ENCODE results near the gene EFCAB5.
"Not testable (repeated sequence)": the region's sequence is repeated elsewhere in the genome, so short reads cannot be mapped to it uniquely, and the experiment has no call there.

The EFCAB5 gene

DNA sequence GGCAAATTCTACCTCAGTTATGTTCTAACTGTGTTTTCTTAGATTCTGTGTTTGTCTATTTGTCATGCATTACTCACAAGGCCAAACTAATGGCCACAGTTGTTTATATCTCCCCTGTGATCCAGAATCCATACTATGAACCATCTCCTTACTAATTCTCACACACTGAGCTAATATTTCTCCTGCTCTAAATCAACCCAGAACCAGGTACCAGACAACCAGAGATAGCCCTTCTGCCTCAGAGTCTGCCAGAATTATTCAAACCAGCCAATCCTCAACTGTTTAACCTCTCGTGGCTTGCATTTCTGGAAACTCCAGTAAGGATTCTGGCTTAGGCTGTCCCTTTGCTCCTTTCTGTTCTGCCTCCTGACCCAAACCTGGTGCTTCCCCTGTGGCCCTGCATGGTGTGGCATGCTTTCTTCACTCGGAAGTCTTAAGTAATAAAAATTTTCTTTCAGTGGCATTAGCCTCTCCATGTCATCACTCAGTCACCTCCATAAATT lies 59.4 kb downstream of the EFCAB5 start:
- no peak for DNase-seq (ENCODE audit: insufficient read length, low spot score)
- FAIRE-seq: peak; percentile 13

DNA sequence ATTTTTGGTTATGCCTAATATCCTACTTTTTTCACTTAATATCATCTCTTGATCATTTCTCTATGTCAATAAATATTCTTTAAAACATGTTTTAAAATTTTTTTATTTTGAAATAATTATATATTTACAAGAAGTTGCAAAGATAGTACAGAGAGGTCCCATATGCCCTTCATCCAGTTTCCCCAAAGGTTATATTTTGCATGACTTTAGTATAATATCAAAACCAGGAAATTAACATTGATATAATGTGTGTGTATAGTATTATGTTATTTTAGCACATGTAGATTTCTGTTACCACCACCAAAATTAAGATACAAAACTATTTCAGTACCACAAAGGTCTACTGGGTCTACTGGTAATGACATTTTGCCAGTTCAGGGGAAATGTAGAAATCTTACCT lies 60.7 kb downstream of the EFCAB5 start:
- DNase-seq (ENCODE audit: insufficient read length, low spot score): no peak
- FAIRE-seq: no peak

DNA sequence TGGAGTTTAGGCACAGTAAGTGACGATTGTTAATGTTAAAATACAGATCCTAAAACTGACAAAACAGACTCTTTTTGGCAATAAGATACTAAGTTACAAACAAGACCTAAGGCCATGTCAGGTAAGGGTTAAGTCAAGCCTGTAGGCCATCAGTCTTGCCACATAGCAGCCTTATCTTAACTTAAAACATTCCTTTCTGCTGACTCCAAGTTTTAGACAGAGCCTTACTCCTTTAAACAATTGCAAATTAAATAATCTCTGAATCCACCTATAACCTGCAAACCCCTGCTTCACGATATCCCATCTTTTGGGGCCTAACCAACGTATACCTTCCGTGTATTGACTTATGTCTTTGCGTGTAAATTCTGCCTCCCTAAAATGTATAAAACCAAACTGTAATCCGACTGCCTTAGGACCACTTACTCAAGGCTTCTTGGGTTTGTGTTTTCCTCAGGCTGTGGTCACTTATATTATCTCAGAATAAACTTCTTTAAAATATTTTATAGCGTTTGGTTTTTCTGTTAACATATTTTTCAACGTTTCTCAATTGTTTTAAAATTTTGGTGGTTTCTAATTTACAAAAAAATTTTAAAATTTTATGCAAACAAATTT lies 64.4 kb downstream of the EFCAB5 start:
- FAIRE-seq: peak; percentile 81
- DNase-seq (ENCODE audit: insufficient read length, low spot score): peak; percentile 13

DNA sequence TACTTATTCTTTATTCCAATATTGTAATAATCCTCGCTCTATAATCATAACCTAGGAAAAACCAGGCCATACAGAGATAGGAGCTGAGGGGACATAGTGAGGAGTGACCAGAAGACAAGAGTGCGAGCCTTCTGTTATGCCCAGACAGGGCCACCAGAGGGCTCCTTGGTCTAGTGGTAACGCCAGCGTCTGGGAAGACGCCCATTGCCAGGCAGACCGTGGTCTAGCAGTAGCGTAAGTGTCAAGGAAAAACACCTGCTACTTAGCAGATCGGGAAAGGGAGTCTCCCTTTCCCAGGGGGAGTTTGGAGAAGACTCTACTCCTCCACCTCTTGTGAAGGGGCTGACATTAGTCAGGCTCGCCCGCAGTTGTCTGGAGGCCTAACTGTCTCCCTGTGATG lies 70.5 kb downstream of the EFCAB5 start:
- FAIRE-seq; DNase-seq (ENCODE audit: insufficient read length, low spot score): not testable (repeated sequence)

DNA sequence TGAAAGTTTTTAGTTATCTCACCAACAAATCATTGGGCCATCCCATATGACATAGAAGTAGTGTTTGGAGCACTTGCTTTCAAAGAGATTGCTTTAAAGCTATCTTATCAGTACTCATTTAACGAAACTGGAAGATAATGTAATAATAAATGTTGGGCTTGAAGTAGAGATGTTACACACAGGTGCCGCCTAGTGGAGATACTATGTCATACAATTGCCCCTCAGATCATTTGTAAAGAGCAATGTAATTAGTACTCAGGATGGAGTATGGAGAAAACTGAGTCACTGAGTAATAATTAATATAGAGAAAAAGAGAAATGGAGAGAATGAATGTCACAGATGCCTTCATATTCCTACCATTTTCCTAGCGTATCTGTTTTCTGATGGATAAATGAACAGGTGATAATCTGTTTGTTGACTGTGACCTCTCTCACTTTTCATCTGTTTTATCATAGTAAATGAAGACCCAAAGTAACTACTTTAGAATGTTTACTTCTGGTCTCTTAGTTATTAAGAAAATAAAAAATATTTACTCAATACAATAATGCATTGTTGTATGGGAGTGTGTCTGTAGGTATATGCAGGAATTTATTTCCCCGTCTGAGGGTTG lies 80.4 kb downstream of the EFCAB5 start:
- DNase-seq (ENCODE audit: insufficient read length, low spot score): peak; percentile 46
- peak; percentile 67 for FAIRE-seq

DNA sequence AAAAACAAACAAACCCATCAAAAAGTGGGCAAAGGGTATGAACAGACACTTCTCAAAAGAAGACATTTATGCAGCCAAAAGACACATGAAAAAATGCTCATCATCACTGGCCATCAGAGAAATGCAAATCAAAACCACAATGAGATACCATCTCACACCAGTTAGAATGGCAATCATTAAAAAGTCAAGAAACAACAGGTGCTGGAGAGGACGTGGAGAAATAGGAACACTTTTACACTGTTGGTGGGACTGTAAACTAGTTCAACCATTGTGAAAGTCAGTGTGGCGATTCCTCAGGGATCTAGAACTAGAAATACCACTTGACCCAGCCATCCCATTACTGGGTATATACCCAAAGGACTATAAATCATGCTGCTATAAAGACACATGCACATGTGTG lies 83.9 kb downstream of the EFCAB5 start:
- FAIRE-seq; DNase-seq (ENCODE audit: insufficient read length, low spot score): not testable (repeated sequence)

DNA sequence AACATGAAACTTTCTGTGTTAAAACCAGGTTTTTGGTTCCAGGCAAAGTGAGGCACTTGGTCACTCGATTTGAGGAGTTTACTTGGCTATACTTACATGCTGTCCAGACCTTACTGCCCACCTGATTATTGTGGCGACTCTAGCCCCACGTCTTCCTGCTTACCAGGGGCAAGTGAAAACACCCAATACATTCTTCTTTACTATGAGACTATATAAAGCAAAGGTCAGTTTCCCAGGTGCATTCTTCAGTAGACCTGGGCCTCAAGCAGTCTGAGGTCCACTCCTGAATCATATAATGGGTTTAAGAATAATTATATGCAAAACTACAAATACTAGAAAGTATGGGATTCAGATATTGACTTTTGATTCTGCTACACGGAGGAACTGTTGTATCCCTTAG lies 86.2 kb downstream of the EFCAB5 start:
- FAIRE-seq: no peak
- no peak for DNase-seq (ENCODE audit: insufficient read length, low spot score)

DNA sequence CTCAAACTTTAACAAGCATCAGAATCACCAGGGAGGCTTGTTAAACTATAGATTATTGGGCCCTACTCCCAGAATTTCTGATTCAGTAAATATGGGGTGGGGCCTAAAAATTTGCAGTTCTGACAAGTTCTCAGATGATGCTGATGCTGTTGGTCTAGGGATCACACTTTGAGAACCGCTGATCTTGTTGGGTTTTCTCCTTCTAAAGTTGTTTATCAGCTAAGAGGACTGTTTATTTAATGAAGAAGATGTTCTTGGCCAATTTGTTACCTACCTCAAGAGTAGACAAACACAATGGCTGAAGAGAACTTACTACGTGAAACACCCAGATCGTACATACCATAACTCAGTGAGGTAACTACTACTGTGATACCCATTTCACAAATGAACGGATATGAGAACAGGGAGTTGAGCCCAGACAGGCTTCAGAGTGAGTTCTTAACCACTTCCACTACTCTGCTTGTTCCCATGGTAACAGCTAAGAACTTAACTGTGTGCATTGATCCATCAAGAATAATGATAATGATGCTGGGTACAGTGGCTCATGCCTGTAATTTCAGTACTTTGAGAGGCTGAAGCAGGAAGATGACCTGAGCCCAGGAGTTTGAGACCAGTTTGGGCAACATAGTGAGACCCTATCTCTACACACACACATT lies 89.9 kb downstream of the EFCAB5 start:
- peak; percentile 66 for FAIRE-seq

DNA sequence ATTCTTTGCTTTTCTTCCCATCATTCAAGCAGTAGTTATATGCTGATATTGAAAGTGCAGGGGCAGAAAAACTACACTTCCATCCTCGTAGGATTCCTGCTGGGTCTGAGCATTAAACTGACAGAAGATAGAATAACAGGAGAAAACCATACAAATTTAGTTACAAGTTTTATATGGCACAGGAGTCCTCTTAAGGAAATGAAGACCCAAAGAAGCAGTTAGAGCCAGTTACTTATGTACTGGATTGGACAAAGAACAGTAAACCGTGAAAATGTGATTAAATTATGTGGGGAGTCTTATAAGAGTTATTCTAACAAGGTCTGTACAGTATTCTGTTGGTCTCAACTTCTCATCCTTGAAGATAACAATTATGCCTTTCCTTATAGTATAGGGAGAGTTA lies 93.9 kb downstream of the EFCAB5 start:
- DNase-seq (ENCODE audit: insufficient read length, low spot score): no peak
- no peak for FAIRE-seq

More for the DNA sequence above, 89.9 kb downstream of the EFCAB5 start:
- no peak for DNase-seq (ENCODE audit: insufficient read length, low spot score)

DNA sequence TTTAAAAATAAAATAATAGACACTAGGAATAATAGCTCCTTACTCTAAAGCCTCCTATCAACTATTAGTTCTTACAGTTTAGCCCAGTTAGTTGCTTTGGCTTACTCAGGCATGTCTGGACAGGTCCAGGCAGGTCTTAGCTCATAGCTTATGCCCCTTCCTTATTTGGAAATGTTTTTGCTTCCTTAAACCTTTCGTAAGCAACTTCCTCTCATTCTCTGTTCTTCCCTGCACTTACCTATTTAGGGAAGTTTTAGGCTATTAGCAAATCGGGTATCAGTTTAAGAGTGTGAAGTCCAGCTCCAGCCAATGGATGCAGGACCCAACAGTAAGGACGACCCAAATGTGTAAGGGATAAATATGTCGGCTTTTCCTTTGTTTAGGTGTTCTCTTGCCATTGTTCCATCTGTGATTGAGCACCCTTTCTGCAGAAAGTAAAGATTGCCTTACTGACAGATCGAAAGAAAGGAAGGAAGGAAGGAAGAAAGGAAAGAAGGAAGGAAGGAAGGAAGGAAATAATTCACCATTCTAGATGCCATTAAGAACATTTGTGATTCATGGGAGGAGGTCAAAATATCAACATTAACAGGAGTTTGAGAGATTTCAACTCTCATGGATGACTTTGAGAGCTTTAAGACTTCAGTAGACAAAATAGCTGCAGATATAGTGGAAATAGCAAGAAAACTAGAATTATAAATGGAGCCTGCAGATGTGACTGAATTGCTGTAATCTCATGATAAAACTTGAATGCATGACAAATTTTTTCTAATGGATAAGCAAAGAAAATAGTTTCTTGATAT lies 99.5 kb downstream of the EFCAB5 start:
- not testable (repeated sequence) for DNase-seq (ENCODE audit: insufficient read length, low spot score)
- peak; percentile 28 for FAIRE-seq

DNA sequence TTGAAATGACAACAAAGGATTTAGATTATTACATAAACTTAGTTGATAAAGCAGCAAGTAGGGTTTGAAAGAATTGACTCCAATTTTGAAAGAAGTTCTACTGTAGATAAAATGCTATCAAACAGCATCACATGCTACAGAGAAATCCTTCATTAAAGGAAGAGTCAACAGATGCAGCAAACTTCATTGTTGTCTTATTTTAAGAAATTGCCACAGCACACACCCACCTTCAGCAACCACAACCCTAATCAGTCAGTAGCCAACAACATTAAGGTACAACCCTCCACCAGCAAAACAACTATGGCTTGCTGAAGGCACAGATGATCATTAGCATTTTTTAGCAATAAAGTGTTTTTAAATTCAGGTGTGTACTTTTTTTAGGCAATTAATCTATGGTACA lies 100.1 kb downstream of the EFCAB5 start:
- DNase-seq (ENCODE audit: insufficient read length, low spot score): no peak
- no peak for FAIRE-seq

DNA sequence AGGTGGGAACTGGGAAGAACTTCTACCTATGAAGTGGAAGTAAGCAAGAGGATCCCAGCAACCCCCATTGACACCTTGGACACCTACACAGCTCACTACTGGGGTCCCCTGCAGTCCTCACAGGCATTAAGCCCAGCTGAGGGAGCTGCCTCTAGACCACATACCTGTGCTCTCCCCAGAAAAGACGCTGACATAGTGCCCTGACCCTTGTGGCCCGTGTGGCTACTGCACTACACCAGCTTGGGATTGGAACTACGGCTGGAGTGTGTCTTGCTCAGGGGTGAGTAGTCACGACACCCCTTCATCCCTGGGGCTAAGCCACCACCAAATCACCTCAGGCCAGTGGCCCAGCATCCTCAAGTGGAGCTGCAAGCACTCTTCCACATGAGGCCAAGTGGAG lies 120.9 kb downstream of the EFCAB5 start:
- no peak for DNase-seq (ENCODE audit: insufficient read length, low spot score)
- FAIRE-seq: no peak

DNA sequence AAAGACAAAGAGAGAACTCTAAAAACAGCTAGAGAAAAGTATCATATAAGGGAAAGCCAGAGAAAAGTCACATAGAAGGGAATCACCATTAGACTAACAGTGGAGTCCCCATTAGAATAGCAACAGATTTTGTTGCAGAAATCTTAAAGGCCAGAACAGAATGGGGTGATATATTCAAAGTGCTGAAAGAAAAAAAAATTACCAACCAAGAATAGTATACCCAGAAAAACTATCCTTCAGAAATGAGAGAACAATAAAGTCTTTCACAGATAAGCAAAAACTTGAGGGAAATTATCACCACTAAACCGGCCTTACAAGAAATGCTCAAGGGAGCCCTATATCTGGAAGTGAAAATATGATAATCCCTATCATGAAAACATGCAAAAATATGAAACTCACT lies 123.3 kb downstream of the EFCAB5 start:
- no peak for DNase-seq (ENCODE audit: insufficient read length, low spot score)
- FAIRE-seq: no peak

DNA sequence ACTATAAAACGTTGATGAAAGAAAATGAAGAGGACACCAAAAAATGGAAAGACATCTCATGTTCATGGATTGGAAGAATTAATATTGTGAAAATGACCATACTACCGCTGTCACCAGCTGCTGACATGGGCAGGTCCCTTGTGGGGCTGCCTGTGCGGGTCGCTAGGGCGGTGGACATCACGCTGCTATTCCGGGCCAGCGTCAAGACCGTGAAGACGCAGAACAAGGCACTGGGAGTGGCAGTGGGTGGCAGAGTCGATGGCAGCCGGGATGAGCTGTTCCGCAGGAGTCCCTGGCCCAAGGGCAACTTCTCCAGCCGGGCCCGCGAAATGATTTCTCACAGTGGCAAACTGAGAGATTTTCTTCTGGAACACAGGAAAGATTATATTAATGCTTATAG lies 127.0 kb downstream of the EFCAB5 start:
- DNase-seq (ENCODE audit: insufficient read length, low spot score): no peak
- FAIRE-seq: no peak

DNA sequence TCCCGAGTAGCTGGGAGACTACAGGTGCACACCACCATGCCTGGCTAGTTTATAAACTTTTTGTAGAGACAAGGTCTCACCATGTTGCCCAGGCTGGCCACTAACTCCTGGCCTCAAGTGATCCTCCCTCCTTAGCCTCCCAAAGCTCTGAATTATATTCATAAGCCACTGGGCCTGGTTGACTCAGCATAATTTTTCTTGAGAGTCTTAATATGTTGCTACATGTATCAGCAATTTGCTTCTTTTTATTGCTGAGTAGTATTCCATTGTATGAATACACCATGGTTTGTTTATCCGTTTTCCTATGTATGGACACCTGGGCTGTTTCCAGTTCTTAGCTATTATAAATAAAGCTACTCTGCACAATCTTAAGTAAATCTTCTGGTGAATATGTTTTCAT lies 132.8 kb downstream of the EFCAB5 start:
- DNase-seq (ENCODE audit: insufficient read length, low spot score) (no peak), FAIRE-seq (no peak)

DNA sequence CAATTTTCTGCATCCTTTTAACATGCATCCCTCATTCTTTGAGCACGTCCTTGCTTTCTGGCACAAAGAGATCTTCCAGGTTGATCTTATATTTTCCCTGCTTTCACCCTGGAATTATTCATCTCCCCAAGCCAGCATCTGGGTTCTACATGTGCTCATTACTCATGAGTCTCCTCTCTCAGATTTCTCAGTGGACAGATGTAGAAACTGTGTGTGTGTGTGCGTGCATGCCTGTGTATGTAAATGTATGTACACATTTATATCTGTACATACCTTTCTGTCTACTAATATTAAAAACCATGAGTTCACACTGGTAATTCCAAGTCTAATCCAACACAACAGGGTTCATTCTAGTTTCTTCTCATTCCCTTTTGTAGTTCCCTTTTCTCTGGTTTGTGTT lies 133.3 kb downstream of the EFCAB5 start:
- FAIRE-seq (no peak), DNase-seq (ENCODE audit: insufficient read length, low spot score) (no peak)

DNA sequence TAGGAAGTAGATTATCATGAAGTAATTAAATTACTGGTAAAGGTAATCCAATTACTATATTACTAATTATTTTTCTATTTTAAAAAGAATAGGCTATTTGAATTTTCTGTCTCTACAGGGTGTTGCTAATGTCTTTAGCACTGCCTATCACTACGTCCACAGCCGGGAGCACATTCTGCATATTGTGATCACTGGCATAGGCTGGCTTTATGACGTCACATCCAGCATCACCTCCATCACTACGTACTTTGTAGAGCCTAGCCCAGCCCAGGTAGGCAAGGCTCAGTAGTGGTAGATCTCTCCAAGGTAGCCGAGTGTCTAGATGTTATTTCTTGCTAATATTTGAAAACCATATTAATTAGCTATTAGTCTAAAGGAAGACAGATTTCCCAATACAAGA lies 141.3 kb downstream of the EFCAB5 start:
- FAIRE-seq (no peak), DNase-seq (ENCODE audit: insufficient read length, low spot score) (no peak)

DNA sequence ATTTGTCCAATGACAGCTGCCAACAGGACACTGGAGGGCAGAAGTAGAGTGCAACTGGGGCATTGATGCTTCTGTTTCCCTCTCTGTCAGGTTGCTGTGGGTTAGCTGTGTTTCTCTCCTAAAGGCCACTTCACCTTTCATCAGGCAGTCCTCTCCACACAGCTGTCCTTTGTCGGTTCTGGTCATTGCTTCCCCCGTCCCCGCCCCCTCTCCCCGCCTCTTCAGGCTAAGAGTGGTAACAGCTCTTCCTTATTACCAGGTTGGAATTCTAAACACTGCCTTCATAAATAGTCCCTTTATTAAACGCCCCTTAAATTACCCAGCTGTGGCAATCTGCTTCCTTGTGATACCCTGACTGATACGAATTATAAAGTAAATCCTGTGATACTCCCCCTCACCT lies 143.4 kb downstream of the EFCAB5 start:
- FAIRE-seq (no peak), DNase-seq (ENCODE audit: insufficient read length, low spot score) (no peak)

DNA sequence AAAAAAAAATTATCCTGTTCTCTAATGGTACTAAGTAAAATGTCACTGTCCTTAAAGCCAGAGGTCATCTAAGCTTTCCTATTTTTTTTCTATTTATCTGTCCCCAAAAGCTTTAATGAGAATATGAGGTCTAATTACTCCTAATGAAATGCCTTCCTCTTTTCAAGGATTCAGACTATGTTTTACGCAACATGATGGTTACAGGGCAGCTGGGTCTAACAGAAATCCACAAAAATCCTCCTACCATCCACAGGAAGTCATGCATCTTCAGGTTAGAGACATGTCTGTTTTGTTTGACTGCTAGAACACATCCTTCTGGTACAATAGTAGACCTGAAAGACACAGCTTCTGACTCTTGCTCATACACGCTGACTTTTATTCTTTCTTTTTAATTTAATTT lies 145.5 kb downstream of the EFCAB5 start:
- FAIRE-seq (no peak), DNase-seq (ENCODE audit: insufficient read length, low spot score) (no peak)

DNA sequence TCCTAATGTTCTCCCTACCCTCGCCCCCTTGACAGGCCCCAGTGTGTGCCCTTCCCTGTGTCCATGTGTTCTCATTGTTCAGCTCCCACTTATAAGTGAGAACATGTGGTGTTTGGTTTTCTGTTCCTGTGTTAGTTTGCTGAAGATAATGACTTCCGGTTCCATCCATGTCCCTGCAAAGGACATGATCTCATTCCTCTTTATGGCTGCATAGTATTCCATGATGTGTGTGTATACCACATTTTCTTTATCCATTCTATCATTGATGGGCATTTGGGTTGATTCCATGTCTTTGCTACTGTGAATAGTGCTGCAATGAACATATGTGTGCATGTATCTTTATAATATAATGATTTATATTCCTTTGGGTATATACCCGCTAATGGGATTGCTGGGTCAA lies 146.0 kb downstream of the EFCAB5 start:
- not testable (repeated sequence) for FAIRE-seq; DNase-seq (ENCODE audit: insufficient read length, low spot score)

DNA sequence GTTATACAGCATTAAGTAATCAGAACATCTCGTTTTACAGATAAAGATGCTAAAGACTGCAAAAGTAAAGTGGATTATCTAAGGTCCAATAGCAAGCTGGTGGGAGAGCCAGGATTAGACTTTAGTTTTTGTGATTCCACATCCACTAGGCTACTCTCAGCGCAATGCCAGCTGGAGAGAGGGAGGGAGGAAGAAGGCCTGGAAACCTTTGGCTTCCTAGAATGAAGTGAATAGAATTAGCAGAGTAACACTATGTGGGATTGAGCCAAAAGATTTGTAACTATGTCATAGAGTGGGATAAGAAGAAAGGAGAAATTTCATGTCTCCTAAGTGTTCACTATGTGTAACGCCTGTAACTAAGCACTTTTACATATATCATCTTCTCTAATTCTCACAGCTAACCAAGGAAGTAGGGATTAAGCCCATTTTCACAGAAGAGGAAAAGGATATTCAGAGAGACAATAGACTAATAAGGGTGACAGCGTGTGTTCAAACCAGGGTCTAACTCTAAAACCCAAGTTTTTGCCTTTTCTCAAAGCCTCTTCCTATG lies 149.8 kb downstream of the EFCAB5 start:
- DNase-seq (ENCODE audit: insufficient read length, low spot score) (no peak), FAIRE-seq (no peak)

All from HTR-8/SVneo (cell line).